NCI-H146 treated with DMSO at 0.1 percent for 48 hours (cell line): ENCODE measurements around the gene CHST9.
"Not testable (repeated sequence)": the region's sequence is repeated elsewhere in the genome, so short reads cannot be mapped to it uniquely, and the experiment has no call there.

Experiments
- DNase-seq: peaks from one replicate; lab custom pipeline; 2025; ENCODE audit not compliant: unreplicated experiment; lab: John Stamatoyannopoulos, UW

CHST9 gene

DNA sequence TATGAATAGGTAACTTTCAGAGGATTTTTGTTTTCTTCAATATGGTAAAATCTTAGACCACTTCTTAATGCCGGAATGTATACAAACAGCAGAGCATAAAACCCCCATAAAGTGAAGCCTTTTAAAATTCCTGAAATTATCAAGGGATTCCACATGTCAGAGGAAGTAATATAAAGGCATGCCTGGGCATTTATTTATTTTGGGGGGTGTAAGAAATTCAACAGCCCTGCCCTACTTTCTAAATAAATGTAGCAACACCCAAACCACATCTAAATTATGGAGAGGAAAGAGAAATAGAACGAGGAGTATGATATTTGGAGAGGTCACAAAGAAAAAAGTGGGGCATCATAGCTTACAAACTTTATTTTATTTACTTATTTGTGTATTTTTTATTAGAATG is 9.9 kb downstream of the CHST9 start:
- DNase-seq: no peak

DNA sequence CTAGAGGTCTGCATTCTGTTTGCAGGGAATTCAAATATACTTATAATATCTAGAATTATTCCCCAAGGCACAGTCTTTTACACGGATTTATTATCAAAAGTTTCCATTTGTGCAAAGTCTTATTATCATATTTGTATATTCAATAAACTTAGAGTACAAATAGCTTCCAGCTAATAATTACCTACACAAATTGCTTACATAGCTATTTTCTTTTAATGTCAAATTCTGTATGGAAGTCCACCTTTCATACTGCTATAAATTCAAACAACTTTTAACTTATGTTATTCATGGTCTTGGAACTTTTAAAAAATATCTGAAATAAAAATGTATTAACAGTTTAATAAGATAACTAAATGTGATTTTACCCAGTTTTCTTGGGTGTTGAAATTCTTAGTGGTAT is 13.1 kb downstream of the CHST9 start:
- DNase-seq: no peak

DNA sequence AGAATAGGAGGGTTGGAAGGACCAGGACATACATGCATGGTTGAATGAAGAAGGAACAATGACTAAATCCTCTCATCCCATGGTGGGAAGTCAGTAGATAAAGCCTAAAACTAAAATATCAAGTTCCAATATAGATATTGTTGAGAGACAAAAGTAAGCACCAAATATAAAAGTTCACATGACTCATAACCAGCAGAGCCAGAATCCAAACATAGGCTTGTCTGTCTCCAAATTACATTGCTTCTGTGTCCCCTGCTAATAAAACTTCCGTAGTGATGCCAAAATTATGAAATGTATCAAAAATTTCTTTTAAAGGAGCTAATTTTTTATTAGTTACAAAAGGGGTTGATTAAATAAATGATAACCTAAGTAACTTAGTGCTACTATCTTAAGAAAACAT is 19.7 kb downstream of the CHST9 start:
- no peak for DNase-seq

DNA sequence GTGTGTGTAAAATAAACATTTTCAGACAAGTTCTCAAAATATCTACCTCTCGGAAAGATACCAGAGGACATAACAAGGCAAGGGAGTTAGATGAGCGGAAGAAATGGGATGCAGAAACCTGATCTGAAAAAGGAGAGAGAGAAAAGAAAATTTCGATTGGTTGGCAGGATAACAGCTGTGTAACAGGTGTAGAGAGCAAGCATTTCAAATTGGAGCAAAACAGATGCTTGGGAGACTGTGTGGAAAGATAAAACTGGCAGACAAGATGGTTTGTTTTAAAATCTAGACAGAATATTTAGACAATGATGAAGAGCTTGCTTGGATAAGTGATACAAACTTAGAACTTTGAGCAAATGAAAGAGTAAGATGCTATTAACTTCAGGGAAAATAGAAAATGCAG is 20.2 kb downstream of the CHST9 start:
- no peak for DNase-seq

DNA sequence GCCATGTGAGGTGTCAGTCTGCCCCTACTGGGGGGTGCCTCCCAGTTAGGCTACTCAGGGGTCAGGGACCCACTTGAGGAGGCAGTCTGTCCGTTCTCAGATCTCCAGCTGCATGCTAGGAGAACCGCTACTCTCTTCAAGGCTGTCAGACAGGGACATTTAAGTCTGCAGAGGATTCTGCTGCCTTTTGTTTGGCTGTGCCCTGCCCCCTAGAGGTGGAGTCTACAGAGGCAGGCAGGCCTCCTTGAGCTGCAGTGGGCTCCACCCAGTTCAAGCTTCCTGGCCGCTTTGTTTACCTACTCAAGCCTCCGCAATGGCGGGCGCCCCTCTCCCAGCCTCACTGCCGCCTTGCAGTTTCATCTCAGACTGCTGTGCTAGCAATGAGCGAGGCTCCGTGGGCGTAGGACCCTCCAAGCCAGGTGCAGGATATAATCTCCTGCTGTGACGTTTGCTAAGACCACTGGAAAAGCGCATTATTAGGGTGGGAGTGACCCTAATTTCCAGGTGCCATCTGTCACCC is 21.9 kb downstream of the CHST9 start:
- not testable (repeated sequence) for DNase-seq

DNA sequence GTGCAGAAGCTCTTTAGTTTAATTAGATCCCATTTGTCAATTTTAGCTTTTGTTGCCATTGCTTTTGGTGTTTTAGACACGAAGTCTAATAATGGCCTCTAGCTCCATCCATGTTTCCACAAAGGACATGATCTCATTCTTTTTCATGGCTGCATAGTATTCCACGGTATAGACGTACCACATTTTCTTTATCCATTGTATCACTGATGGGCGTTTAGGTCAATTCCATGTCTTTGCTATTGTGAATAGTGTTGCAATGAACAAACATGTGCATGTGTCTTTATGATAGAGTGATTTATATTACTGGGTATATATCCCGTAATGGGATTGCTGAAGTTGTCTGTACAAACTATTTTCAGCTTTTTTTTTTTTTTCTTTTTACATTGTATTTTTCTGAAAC is 35.9 kb downstream of the CHST9 start:
- DNase-seq: not testable (repeated sequence)

DNA sequence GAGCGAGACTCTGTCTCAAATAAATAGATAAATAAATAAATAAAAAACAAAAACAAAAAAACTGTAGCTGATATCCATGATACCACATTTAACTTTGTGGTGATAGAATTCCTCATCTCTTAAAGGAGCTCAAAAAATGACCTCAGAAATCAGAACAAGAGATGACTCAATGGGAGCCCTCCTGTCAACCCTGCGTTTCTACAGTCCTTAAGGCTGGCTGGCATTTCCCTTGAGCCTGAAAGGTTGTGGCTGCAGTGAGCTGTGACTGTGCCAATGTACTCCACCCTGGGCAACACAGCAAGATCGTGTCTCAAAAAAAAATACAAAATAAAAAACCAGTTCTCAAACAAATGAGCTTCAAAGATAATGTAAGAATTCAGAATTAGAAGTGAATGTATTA is 40.4 kb downstream of the CHST9 start:
- DNase-seq: no peak

DNA sequence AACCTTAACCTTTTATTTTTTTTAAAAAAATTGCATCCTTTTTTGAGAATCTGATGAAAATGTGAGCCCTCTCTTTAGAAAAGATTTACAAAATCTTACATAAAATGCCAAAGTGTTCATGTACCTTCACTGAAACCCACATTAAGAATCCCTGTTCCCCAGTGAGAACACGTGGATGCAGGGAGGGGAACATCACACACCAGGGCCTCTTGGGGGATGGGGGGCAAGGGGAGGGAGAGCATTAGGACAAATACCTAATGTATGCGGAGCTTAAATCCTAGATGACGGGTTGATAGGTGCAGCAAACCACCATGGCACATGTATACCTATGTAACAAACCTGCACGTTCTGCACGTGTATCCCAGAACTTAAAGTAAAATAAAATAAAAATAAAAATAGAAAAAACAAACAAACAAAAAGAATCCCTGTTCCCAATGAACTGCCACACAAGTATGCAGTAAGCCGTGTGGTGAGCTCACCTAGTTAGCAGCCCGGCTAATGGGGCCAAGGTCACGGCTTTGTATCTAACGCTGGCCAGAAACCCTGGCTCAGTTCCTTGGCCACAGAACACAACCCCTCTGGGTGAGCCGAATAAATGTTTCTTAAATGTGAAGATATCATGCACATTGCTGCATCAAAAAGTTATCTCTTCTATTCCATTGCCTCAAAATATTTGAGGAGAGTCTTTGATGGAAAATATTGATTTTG is 41.4 kb downstream of the CHST9 start:
- DNase-seq: no peak

DNA sequence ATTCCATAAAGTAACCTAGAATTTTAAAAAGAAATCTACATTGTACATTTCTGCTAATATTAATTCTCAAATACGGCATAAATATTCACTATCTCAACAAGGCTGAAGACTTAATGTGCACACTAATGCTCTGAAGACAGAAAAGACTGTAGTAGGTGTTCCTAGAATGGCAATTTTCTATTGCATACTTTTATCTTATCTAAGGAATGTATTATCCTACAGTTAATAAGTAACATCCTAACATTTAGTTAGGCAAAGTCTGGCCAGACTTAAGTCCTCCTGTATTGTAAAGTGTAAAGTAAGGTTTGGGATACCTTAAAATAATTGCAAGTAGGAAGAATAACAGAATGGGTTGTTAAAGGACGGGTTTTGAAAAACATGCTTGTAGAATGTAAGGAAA is 42.2 kb downstream of the CHST9 start:
- DNase-seq: no peak

DNA sequence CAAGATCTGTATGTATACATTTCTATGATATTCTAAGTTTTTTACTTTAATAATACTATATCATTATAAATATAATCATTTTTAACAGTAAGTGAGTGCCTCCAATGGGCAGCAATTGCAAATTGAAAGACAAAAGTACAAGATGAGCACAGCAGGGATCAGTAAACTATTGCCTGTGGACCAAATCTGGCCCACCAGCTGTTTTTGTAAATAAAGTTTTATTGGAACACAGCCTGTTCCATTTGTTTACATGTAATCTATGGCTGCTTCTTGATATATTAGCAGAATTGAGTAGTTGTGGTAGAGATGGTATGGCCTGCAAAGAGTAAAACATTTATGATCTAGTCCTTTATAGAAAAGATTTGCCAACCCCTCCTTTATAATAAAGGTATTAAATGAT is 43.2 kb downstream of the CHST9 start:
- DNase-seq: no peak

DNA sequence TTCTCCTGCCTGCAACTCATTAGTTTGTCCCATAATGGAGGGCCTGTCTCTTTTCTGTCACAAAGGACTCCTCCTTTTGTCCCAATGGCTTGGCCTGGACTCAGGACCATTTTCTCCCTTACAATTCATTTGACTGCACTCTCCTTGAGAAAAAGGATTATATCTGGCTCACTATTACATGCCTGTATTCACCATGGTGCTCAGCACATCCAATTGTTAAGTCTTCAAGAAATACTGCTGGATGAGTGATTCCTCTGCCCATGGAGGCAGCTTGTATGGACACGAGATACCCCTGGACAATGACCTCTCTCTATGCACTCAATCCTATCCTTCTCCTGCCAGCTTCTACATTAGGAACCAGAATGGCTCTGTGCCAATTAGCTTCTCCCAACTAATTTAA is 47.0 kb downstream of the CHST9 start:
- DNase-seq: peak; percentile 61

DNA sequence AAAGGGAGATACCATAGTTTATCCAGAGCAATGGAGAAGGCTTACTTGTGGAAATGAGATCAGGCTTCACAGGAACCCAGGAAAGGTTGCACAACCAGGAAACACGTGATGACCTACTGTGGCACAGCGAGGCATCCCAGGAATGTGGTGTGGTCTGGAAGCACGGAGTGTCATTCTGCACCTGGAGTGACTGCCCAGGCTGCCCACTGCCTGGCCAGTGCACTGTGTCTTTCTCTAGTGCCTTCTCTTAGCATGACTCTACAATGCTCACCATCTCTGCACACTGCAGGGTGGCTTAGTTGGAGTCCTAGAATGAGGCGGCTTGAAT is 48.9 kb downstream of the CHST9 start:
- no peak for DNase-seq

DNA sequence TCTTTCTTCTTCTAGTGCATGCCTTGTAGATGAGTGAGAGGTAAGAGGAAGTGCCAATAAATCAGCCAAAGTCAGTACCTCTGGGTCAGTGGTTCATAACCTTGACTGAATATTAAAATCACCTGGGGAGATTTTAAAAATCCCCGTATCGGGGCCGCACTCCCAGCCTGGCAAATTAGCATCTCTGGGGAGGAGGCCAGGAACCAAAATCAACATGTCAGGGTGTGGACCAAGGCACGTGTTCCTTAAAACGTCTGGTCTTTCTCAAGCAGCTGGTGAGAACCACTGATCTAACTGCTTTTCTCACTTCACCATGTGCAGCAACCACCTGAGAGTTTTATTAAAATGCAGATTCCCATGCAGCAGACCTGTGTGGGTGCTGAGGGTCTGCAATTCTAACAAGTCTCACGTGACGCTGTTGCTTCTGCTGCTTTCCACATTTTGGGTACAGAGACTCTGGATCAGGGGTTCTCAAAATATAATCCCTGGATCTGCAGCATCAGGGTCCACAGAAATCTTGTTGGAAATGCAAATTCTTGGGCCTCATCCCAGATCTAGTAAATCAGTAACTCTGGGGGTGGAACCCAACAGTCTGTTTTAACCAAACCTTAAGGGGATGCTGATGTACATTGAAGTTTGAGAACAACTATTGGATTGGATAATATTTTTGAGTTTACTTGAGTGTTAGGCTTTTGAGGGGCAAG is 49.5 kb downstream of the CHST9 start:
- no peak for DNase-seq

DNA sequence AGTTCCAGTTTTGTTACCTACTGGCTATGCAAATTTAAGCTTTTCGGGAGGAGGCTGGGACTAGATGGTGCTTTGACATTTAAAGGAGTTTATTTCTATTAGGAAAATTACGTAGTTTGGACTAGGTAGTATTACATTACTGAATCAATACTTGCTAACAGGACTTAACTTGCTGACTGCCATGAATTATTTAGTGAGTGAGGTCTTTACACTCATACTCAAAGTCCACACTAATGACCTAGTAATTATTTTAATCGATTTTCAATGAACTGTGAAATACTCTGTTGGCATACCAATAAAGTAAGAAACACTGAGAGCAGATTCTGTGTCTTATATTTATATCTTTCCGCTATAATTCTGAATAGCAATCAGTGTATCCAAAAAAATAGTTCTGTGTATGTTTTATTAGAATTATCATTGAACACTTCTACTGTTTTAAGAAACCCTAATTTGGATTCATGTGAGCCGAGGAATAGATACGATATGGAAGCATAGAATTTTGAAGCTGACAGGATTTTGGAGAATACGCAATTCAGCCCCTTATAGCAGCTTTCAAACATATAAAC is 55.0 kb downstream of the CHST9 start:
- peak; percentile 26 for DNase-seq

DNA sequence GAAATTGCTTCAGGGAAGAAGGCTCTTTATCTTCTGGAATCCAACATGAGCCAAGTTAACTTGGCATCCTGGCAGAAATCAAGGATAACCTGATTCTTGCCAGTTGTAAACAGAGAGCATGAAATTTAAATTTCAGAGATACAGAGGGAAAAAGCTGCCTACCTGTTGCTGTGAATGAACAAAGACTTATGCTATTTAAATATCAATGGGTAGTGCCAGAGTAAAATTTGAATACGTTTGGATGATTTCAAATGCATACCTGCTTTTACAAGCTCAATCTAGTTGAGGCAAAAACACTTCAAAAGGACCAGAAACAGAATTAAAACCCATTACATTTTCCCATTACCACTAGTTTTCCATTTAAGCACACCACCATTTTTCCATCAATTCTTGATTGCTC is 60.9 kb downstream of the CHST9 start:
- DNase-seq: no peak

DNA sequence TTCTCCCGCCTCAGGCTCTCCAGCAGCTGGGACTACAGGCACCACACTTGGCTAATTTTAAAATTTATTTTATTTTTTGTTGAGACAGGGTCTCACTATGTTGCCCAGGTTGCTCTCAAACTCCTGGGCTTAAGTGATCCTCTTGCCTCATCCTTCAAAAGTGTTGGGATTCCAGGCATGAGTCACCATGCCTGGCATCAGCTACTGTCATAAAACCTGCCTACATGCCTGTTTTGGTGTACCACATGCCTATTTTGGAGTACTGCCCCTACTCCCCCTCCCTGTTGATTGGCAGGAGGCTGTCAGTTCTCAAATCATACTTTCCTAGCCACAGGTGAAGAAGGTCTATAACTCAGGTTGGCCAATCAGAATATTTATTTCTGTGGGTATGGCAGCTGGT is 64.0 kb downstream of the CHST9 start:
- DNase-seq: no peak

DNA sequence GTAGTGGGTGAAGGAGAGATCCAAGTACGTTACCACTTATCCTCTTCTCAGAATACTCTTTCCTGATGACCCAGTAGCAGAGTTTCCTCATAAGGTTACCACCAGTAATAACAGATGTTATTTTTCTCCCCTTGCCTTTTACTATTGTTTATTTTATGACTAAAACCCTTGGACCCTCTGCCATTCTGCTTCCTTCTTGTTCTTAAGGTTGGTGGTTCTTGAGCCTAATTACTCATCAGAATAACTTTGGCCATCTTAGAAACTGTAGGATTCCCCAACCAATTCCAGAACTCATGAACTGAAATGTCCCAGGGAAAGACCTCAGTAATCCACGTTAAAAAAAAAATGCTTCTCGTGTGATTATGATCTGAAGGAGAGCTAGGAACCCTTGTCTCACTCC is 64.9 kb downstream of the CHST9 start:
- no peak for DNase-seq

DNA sequence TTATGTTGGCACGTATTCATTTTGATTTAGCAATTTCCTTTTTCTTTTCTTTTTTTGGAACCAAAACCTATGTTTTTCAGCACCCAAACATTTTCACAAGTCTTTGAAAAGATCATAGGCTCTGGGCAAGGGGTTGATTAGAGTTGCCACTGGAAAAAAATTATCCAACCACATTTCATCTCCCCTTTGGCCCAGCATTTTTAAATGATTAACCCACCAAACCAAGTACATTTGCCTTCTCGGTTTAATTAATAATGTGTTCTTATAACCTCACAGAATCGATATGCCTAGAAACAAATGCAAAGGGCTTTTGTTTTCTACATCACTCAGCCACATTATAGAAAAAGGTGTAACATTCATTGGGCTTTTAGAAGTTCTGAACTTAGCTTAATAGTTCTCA is 66.1 kb downstream of the CHST9 start:
- no peak for DNase-seq

DNA sequence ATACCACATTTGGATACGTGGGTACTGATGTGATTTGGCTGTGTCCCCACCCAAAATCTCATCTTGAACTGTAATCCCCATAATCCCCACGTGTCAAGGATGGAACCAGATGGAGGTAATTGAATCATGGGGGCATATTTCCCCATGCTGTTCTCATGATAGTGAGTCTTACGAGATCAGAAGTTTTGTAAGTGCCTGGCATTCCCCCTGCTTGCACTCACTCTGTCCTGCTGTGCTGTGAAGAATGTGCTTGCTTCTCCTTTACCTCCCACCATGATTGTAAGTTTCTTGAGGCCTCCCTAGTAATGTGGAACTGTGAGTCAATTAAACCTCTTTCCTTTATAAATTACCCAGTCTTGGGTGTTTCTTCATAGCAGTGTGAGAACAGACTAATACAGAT is 70.3 kb downstream of the CHST9 start:
- DNase-seq: no peak

DNA sequence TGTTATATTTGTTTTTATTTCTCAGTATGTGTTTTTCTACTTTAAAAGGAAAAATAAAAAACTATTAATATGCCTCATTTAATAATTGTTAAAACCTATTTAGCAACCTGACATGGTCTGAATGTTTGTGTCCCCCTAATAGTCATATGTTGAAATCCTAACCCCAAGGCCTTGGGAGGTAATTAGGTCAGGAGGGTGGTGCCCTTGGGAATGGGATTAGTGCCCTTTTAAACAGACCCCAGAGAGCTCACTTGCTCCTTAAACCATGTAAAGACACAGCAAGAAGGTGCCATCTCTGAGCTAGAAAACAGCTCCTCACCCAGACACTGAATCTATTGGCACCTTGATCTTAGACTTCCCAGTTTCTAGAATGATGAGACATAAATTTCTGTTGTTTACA is 71.8 kb downstream of the CHST9 start:
- no peak for DNase-seq

DNA sequence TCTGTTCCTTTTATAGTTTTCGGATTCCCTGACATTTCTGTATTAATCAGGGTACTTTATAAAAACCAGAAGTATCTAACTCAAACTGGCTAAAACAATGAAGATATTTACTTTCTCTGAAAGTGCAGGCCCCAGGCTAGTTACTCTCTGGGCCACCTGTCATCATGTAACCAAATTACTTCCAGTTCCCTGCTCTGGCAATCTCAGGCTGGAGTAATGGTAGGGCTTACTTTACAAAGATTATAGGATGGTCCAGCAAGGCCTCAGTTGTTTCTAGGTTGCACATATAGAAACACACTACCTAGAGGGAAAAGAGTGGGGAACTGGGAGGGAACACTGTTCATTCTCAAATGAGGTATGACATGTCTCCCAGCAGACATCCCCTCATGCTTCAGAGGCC is 74.8 kb downstream of the CHST9 start:
- peak; percentile 94 for DNase-seq

DNA sequence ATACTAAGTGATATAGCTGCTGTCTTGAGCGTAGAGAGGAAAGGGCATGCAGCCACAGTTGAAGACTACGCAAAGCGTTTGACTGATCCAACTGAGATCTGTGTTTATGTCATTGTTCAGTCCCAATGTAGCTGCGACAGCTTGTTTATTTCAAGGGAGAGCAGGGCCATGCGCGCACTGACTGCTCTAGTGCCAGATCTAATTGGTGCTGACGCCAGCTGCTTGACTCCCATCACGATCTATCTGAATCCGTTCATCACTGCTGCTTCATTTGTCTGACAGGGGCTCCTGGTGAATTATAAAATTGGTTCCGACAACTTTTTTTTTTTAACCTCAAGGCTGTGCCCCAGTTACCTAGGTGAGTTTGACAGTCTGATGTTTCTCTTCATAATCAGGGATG is 75.7 kb downstream of the CHST9 start:
- DNase-seq: no peak

DNA sequence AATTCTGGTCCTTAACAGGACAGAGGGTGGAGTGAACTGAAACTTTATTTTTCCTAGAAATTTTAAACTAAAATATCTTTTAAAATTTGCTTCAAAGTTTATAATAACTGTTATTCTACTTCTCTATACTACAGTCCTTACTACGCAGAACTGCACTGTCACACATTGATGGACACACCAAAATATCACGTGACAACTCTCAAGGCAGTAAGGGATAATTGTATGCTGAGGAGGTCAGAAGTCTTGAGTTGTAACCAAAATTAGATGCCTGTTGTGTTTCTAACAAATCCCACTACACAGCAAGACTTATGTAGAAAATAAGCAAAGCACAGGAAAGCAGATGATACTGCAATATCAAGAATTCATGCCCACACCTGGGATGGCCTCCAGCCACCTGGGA is 76.3 kb downstream of the CHST9 start:
- DNase-seq: no peak
